ENCODE measurements around the gene NEU1.
"Not testable (repeated sequence)": the region's sequence is repeated elsewhere in the genome, so short reads cannot be mapped to it uniquely, and the experiment has no call there.

The NEU1 gene

GRCh38 chr6:31850765-31851484 is 11.7 kb downstream of the NEU1 start:
- no peak for TF ChIP-seq CTCF (IDR thresholded peaks at IDR 0.05; ENCODE audit: insufficient read depth, low read depth, low read length, missing control alignments)
- no peak for DNase-seq (ENCODE audit: low read depth)
- H3K4me3 ChIP-seq (ENCODE audit: low read depth, low read length), result no peak overlapping the region

- DNase-seq (ENCODE audit: low read depth), result no peak
- no peak for TF ChIP-seq CTCF (IDR thresholded peaks at IDR 0.05; ENCODE audit: insufficient read depth, low read depth, low read length, missing control alignments)
- H3K4me3 ChIP-seq (ENCODE audit: low read depth, low read length), result no peak overlapping the region
Observed at GRCh38 chr6:31847276-31847978, 15.2 kb downstream of the NEU1 start.

- no peak for DNase-seq (ENCODE audit: low read depth)
- TF ChIP-seq CTCF (IDR thresholded peaks at IDR 0.05; ENCODE audit: insufficient read depth, low read depth, low read length, missing control alignments), result no peak
- no peak overlapping the region for H3K4me3 ChIP-seq (ENCODE audit: low read depth, low read length)
Observed at GRCh38 chr6:31844507-31844906, 18.1 kb downstream of the NEU1 start.

GRCh38 chr6:31842053-31842452 is 20.6 kb downstream of the NEU1 start:
- peak; percentile 59 for DNase-seq (ENCODE audit: low read depth)
- H3K4me3 ChIP-seq (ENCODE audit: low read depth, low read length), result no peak overlapping the region
- TF ChIP-seq CTCF (IDR thresholded peaks at IDR 0.05; ENCODE audit: insufficient read depth, low read depth, low read length, missing control alignments), result no peak

- not testable (repeated sequence) for DNase-seq (ENCODE audit: low read depth)
Observed at GRCh38 chr6:31839779-31840126, 22.9 kb downstream of the NEU1 start.

GRCh38 chr6:31838968-31839367 is 23.7 kb downstream of the NEU1 start:
- TF ChIP-seq CTCF (IDR thresholded peaks at IDR 0.05; ENCODE audit: insufficient read depth, low read depth, low read length, missing control alignments), result no peak
- DNase-seq (ENCODE audit: low read depth), result no peak
- H3K4me3 ChIP-seq (ENCODE audit: low read depth, low read length), result peak overlapping the region; percentile 76; the same call in 1 of the 2 replicates

More at GRCh38 chr6:31839779-31840126, 22.9 kb downstream of the NEU1 start:
- H3K4me3 ChIP-seq (ENCODE audit: low read depth, low read length), result not testable (repeated sequence)

- peak overlapping the region; percentile 76 for H3K4me3 ChIP-seq (ENCODE audit: low read depth, low read length)
- not testable (repeated sequence) for DNase-seq (ENCODE audit: low read depth)
Observed at GRCh38 chr6:31838114-31838553, 24.5 kb downstream of the NEU1 start.

Measured in GM12865 (cell line).